Gastrocnemius medialis (tissue), 4 donors: ENCODE measurements around the gene CHTOP. TPM values are rescaled to one million over a fixed set of nuclear protein-coding genes. Genes with fewer than 3 reads are reported as not detected.

Experiments
- ATAC-seq, 2 donors: fragments of 150-250 bp; one replicate each; pipeline ENCODE4 v1.9.1; 2016
- DNase-seq, 2 donors: peaks; one replicate each; pipeline ENCODE4 v3.0.0-alpha.2; 2019
- H3K27ac ChIP-seq, 4 donors: fragments of 200-600 bp; sonication (generic); 1 replicate in 1 of 4; 2 replicates in 3 of 4; pipeline ENCODE4 v1.5.1; 2016 to 2018; ENCODE audit warnings: mild to moderate bottlenecking in 2 of 4, moderate library complexity in 1 of 4
- H3K27me3 ChIP-seq, 3 donors: fragments of 200-600 bp; sonication (generic) in 2 of 3; 1 replicate in 1 of 3; 2 replicates in 2 of 3; pipeline versions ENCODE4 v1.5.1 to v1.6.0; 2016 to 2019; ENCODE audit warnings: mild to moderate bottlenecking in 1 of 3, moderate library complexity in 1 of 3
- H3K36me3 ChIP-seq, 2 donors: fragments of 200-600 bp; sonication (generic) in 1 of 2; one replicate each; pipeline ENCODE4 v1.5.1; 2017 to 2018
- H3K4me1 ChIP-seq, 2 donors: fragments of 200-600 bp; sonication (generic) in 1 of 2; one replicate each; pipeline ENCODE4 v1.5.1; 2016 to 2017; ENCODE audit warnings: mild to moderate bottlenecking in 2 of 2
- H3K4me3 ChIP-seq, 4 donors: fragments of 200-600 bp; sonication (generic) in 3 of 4; 1 replicate in 1 of 4; 2 replicates in 3 of 4; pipeline ENCODE4 v1.5.1; 2016 to 2019; ENCODE audit warnings: mild to moderate bottlenecking in 2 of 4
- H3K9me3 ChIP-seq, 3 donors: fragments of 200-600 bp; sonication (generic) in 2 of 3; 1 replicate in 1 of 3; 2 replicates in 2 of 3; pipeline ENCODE4 v1.5.1; 2016 to 2019
- POLR2A ChIP-seq, 2 donors: fragments of 450-650 bp; IDR thresholded peaks; one replicate each; pipeline ENCODE4 v1.6.1; 2017; ENCODE audit warnings: antibody characterized with exemption in 2 of 2, mild to moderate bottlenecking in 2 of 2, moderate library complexity in 2 of 2
- in situ Hi-C, 4 donors: fragments of 200-750 bp; cut with MboI; loops; one replicate each; pipeline versions ENCODE4 v1.15.0 to v1.8.0; 2017; ENCODE audit warnings: low sequenced_read_pairs in 4 of 4
- intact Hi-C: fragments of 100-400 bp; cut with DNase I; formaldehyde crosslinking; loops from one replicate; pipeline ENCODE4 v1.15.1; 2023; ENCODE audit warnings: low total_unique reads
- total RNA-seq, 4 donors: library from RNA; depleted of rRNA; stranded (reverse); fragments of >200 nt; gene quantifications; one replicate each; pipeline versions ENCODE4 v1.1.0 to v1.2.3, GENCODE V29; 2016
- TF ChIP-seq, protein P1 (sequence below), 5 experiments: fragments of 450-650 bp in 3 of 5; fragments of 200-600 bp in 2 of 5; sonication (generic) in 2 of 5; IDR thresholded peaks in 4 of 5; conservative IDR thresholded peaks in 1 of 5; 1 replicate in 4 of 5; 2 replicates in 1 of 5; pipeline ENCODE4 v1.5.1; 2016 to 2019; ENCODE audit warnings: antibody characterized with exemption in 5 of 5, mild to moderate bottlenecking in 3 of 5, moderate library complexity in 3 of 5

CHTOP gene
- total RNA-seq, 4 donors from 2014 or later, result 49.5 to 73.4 (median 59.1) TPM

DNA sequence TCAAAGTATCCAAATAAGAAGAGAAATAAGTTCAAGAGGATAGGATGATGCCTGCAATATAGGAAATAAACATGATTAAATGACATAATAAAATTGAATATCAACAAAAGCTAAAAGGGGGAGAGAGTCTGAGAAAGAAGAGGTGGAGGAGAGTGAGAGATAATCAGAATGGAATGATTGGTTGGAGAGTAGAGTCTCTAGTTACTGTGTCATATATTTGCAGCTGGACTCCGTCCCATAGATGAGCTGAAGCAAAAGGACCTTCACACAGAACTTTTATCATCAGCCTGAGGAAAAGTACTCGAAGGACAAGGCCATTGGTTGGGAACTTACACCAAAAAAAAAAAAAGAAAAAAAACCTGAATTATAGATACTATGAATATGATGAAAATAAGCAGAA lies 45.4 kb upstream of the CHTOP start:
- no peak overlapping the region for H3K27ac ChIP-seq
- in situ Hi-C loops (loop anchor here in 1 of 4 donors (25.0 kb wide), 1 partner anchor 149 kb away; the partner anchor contains the start of gene INTS3), intact Hi-C loops (no loop called here)
- TF ChIP-seq POLR2A (IDR thresholded peaks at IDR 0.05), result no peak
- TF ChIP-seq, protein P1, sequence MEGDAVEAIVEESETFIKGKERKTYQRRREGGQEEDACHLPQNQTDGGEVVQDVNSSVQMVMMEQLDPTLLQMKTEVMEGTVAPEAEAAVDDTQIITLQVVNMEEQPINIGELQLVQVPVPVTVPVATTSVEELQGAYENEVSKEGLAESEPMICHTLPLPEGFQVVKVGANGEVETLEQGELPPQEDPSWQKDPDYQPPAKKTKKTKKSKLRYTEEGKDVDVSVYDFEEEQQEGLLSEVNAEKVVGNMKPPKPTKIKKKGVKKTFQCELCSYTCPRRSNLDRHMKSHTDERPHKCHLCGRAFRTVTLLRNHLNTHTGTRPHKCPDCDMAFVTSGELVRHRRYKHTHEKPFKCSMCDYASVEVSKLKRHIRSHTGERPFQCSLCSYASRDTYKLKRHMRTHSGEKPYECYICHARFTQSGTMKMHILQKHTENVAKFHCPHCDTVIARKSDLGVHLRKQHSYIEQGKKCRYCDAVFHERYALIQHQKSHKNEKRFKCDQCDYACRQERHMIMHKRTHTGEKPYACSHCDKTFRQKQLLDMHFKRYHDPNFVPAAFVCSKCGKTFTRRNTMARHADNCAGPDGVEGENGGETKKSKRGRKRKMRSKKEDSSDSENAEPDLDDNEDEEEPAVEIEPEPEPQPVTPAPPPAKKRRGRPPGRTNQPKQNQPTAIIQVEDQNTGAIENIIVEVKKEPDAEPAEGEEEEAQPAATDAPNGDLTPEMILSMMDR (IDR thresholded peaks at IDR 0.05 in 4 of 5, conservative IDR thresholded peaks at IDR 0.05 in 1 of 5), result no peak
- ATAC-seq (no peak), DNase-seq (no peak)
- no peaks in the 10 kb centered on the region for H3K36me3 ChIP-seq
- H3K4me1 ChIP-seq, result no peaks in the 10 kb centered on the region
- no peaks in the 10 kb centered on the region for H3K27me3 ChIP-seq
- H3K9me3 ChIP-seq, result no peaks in the 10 kb centered on the region
- H3K4me3 ChIP-seq, result no peak overlapping the region

DNA sequence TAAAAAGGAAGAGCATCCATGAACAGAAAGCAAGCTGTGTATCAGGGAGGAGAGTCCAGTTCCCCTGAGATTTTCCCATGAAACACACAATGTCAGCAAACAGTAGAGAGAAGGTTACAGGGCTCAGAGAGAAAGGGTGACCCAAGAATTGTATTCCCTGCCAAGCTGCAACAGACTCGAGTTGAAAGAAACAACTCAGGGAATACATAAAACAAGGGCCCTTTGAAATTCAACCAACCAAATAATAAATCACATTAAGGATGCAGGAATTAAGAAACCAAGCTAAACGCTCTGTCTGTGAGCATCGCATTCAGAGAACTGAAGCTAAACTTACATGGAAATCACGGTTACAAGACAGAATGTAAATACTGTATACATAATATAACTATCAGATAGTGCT lies 41.1 kb upstream of the CHTOP start:
- intact Hi-C loops, result no loop called here
- Histone ChIP-seq H3K27ac (no peak overlapping the region), H3K36me3 (no peaks in the 10 kb centered on the region), H3K4me3 (no peak overlapping the region), H3K27me3 (no peaks in the 10 kb centered on the region), H3K9me3 (no peaks in the 10 kb centered on the region), H3K4me1 (no peaks in the 10 kb centered on the region)
- in situ Hi-C loops, result loop anchor here in 1 of 4 donors (25.0 kb wide), 1 partner anchor 145 kb away; the partner anchor contains the start of gene INTS3
- ATAC-seq (no peak), DNase-seq (no peak)
- TF ChIP-seq, protein P1 (IDR thresholded peaks at IDR 0.05 in 4 of 5, conservative IDR thresholded peaks at IDR 0.05 in 1 of 5), result no peak
- no peak for TF ChIP-seq POLR2A (IDR thresholded peaks at IDR 0.05)

DNA sequence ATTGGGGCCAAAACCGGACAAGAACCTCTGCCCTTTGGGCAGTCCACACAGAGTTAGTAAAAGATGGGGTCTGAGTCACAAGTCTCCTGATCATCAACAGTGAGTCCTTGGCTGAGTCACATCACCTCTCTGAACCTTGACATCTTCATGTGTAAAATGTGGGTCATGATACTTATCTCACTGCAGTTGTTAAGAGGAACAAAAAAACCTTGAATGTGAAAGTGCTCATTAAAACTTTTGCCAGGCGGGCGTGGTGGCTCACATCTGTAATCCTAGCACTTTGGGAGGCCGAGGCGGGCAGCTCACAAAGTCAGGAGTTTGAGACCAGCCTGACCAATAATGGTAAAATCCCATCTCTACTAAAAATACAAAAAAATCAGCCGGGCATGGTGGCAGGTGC lies 36.7 kb upstream of the CHTOP start:
- no peak for DNase-seq
- TF ChIP-seq, protein P1 (IDR thresholded peaks at IDR 0.05 in 4 of 5, conservative IDR thresholded peaks at IDR 0.05 in 1 of 5), result no peak
- TF ChIP-seq POLR2A (IDR thresholded peaks at IDR 0.05), result no peak
- Histone ChIP-seq H3K9me3 (no peaks in the 10 kb centered on the region), H3K36me3 (no peaks in the 10 kb centered on the region), H3K27ac (no peak overlapping the region), H3K27me3 (no peaks in the 10 kb centered on the region), H3K4me1 (no peaks in the 10 kb centered on the region), H3K4me3 (no peak overlapping the region)
- intact Hi-C loops, result no loop called here
- in situ Hi-C loops, result loop anchor here in 1 of 4 donors (25.0 kb wide), 1 partner anchor 140 kb away; the partner anchor contains the start of gene INTS3
- ATAC-seq, result no peak

DNA sequence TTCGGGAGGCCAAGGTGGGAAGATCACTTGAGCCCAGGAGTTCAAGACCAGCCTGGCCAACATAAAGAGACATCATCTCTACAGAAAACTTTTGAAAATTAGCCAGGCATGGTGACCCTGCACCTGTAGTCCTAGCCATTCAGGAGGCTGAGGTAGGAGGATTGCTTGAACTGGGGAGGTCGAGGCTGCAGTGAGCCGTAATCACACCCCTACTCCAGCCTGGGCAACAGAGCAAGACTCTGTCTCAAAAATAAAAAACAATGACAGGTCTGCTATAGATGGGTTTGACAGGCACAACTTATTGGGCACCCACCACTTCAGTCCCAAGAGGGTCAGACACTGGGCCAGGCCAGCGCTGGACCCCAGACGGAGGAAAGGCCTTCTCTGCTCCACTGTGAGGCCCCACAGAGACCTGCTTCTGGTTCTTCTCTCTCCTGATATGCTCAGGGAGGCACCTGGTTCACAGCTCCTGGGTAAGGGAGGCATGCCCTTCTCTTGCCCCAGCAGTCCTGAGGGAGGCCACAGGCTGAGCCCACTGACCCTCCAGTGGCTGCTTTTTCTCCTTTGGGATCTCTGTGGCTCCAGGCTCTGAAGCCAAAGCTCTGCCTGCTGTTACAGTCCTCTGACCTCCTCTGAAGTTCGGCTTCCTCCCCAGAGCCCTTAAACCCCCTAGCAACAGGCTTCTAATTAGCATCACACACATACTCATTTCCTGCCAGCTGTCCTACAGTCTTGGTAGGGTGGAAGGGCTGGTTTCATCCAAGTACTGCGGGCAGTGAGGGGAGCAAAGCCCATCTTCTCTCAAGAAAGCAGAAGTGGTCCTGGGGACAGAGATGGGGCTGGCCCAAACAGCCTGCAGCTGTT lies 35.3 kb upstream of the CHTOP start:
- H3K27me3 ChIP-seq, result no peaks in the 10 kb centered on the region
- in situ Hi-C loops (loop anchor here in 1 of 4 donors (25.0 kb wide), 1 partner anchor 139 kb away; the partner anchor contains the start of gene INTS3), intact Hi-C loops (no loop called here)
- DNase-seq (no peak), ATAC-seq (peak in 1 of 2 donors; percentile 33)
- no peak overlapping the region for H3K27ac ChIP-seq
- TF ChIP-seq, protein P1 (IDR thresholded peaks at IDR 0.05 in 4 of 5, conservative IDR thresholded peaks at IDR 0.05 in 1 of 5), result no peak
- no peak for TF ChIP-seq POLR2A (IDR thresholded peaks at IDR 0.05)
- no peaks in the 10 kb centered on the region for H3K9me3 ChIP-seq
- no peaks in the 10 kb centered on the region for H3K4me1 ChIP-seq
- no peak overlapping the region for H3K4me3 ChIP-seq
- no peaks in the 10 kb centered on the region for H3K36me3 ChIP-seq
